CD4-positive, alpha-beta T cell treated with Interleukin-17A for 4 hours (primary cell): Measurements from ENCODE around the gene RAPGEF1.
"Not testable (repeated sequence)": the region's sequence is repeated elsewhere in the genome, so short reads cannot be mapped to it uniquely, and the experiment has no call there.

ENCODE experiments used
- DNase-seq: peaks from one replicate; pipeline ENCODE4 v3.0.0-alpha.2; 2020; ENCODE audit warnings: mixed read lengths

The RAPGEF1 gene

GRCh38 chr9:131666029-131666428 is 73.8 kb downstream of the RAPGEF1 start:
- no peak for DNase-seq

GRCh38 chr9:131663288-131663687 is 76.6 kb downstream of the RAPGEF1 start:
- DNase-seq, result no peak

GRCh38 chr9:131662289-131662621 is 77.6 kb downstream of the RAPGEF1 start:
- DNase-seq, result not testable (repeated sequence)

- DNase-seq, result peak; percentile 79
These were observed 78.1 kb downstream of the RAPGEF1 start for GRCh38 chr9:131661568-131662288.

- DNase-seq, result no peak
These were observed 79.1 kb downstream of the RAPGEF1 start for GRCh38 chr9:131660466-131661405.

- DNase-seq, result peak; percentile 53
These were observed 81.3 kb downstream of the RAPGEF1 start for GRCh38 chr9:131658377-131659129.

- DNase-seq, result no peak
These were observed 81.9 kb downstream of the RAPGEF1 start for GRCh38 chr9:131657940-131658339.

GRCh38 chr9:131657456-131657855 is 82.4 kb downstream of the RAPGEF1 start:
- DNase-seq, result no peak

- DNase-seq, result peak; percentile 59
These were observed 82.9 kb downstream of the RAPGEF1 start for GRCh38 chr9:131657037-131657377.

GRCh38 chr9:131656356-131657036 is 83.4 kb downstream of the RAPGEF1 start:
- DNase-seq, result peak; percentile 86

- not testable (repeated sequence) for DNase-seq
These were observed 85.5 kb downstream of the RAPGEF1 start for GRCh38 chr9:131654369-131654768.

- no peak for DNase-seq
These were observed 88.3 kb downstream of the RAPGEF1 start for GRCh38 chr9:131651599-131651998.

GRCh38 chr9:131651160-131651559 is 88.7 kb downstream of the RAPGEF1 start:
- no peak for DNase-seq

- DNase-seq, result no peak
These were observed 89.6 kb downstream of the RAPGEF1 start for GRCh38 chr9:131650254-131650653.

- no peak for DNase-seq
These were observed 90.2 kb downstream of the RAPGEF1 start for GRCh38 chr9:131649646-131650045.

- no peak for DNase-seq
These were observed 94.6 kb downstream of the RAPGEF1 start for GRCh38 chr9:131645078-131645776.

GRCh38 chr9:131642496-131643083 is 97.3 kb downstream of the RAPGEF1 start:
- DNase-seq, result no peak

GRCh38 chr9:131641618-131642495 is 98.0 kb downstream of the RAPGEF1 start:
- no peak for DNase-seq

- no peak for DNase-seq
These were observed 99.3 kb downstream of the RAPGEF1 start for GRCh38 chr9:131640438-131641137.
